Small intestine (tissue), 7 donors: Measurements from ENCODE around the gene PSMB2. TPM values are rescaled to one million over a fixed set of nuclear protein-coding genes. Genes with fewer than 3 reads are reported as not detected.
"Not testable (repeated sequence)": the region's sequence is repeated elsewhere in the genome, so short reads cannot be mapped to it uniquely, and the experiment has no call there.

ENCODE experiments used
- DNase-seq, 2 donors: peaks; one replicate each; pipeline versions ENCODE4 v3.0.0 to v3.0.0-alpha.2; 2013
- FAIRE-seq: peaks from 2 replicates; lab custom pipeline; 2012; peaks lifted over from hg19 to GRCh38; lab: Jason Lieb, UNC
- H3K27ac ChIP-seq, 3 donors: one replicate each; pipeline ENCODE4 v1.5.1; 2013; ENCODE audit warnings: low read length in 2 of 3, mild to moderate bottlenecking in 2 of 3, control low read depth in 1 of 3, inconsistent platforms in 1 of 3, low read depth in 1 of 3, moderate library complexity in 1 of 3
- H3K27me3 ChIP-seq, 3 donors: one replicate each; pipeline ENCODE4 v1.6.1; 2013; ENCODE audit warnings: low read length in 3 of 3, inconsistent platforms in 1 of 3; ENCODE audit not compliant: control insufficient read depth in 3 of 3, insufficient read depth in 3 of 3
- H3K36me3 ChIP-seq, 3 donors: one replicate each; pipeline ENCODE4 v1.6.1; 2013; ENCODE audit warnings: low read length in 3 of 3, inconsistent platforms in 1 of 3, low read depth in 1 of 3, mild to moderate bottlenecking in 1 of 3, moderate library complexity in 1 of 3; ENCODE audit not compliant: control insufficient read depth in 3 of 3, insufficient read depth in 2 of 3
- H3K4me1 ChIP-seq, 3 donors: one replicate each; pipeline ENCODE4 v1.6.1; 2013; ENCODE audit warnings: low read length in 2 of 3, inconsistent platforms in 1 of 3, low read depth in 1 of 3, mild to moderate bottlenecking in 1 of 3, moderate library complexity in 1 of 3; ENCODE audit not compliant: control insufficient read depth in 3 of 3, insufficient read depth in 2 of 3
- H3K4me3 ChIP-seq, 3 donors: one replicate each; pipeline ENCODE4 v1.5.1; 2013; ENCODE audit warnings: low read length in 3 of 3, control low read depth in 1 of 3, inconsistent platforms in 1 of 3, low read depth in 1 of 3, mild to moderate bottlenecking in 1 of 3, moderate library complexity in 1 of 3
- H3K9me3 ChIP-seq, 2 donors: one replicate each; pipeline ENCODE4 v1.6.1; 2013; ENCODE audit warnings: low read depth in 1 of 2, low read length in 1 of 2; ENCODE audit not compliant: control insufficient read depth in 2 of 2, insufficient read depth in 1 of 2
- WGBS, 3 donors: extraction: QIAGEN DNeasy Blood & Tissue Kit; methylation state at CpG; one replicate each; pipeline ENCODE4 v1.1.7; 2013; 5-methylcytosine and 5-hydroxymethylcytosine counted together
- polyA plus RNA-seq, 4 donors: library from polyadenylated mRNA; stranded (reverse) in 3 of 4; unstranded in 1 of 4; fragments of 200-250 nt in 3 of 4; fragments of 120-200 nt in 1 of 4; gene quantifications; one replicate each; pipeline versions ENCODE4 v1.2.1 to v1.2.3, GENCODE V29; 2013
- donor health status: healthy with polysubstance abuse.
- donor health status: control.
- donor health status: control.
- donor health status: Bipolar disorder and iron deficiency.
- donor health status: healthy.

The PSMB2 gene
- polyA plus RNA-seq, 4 donors, result 30.9 to 76.2 (median 44.8) TPM

DNA sequence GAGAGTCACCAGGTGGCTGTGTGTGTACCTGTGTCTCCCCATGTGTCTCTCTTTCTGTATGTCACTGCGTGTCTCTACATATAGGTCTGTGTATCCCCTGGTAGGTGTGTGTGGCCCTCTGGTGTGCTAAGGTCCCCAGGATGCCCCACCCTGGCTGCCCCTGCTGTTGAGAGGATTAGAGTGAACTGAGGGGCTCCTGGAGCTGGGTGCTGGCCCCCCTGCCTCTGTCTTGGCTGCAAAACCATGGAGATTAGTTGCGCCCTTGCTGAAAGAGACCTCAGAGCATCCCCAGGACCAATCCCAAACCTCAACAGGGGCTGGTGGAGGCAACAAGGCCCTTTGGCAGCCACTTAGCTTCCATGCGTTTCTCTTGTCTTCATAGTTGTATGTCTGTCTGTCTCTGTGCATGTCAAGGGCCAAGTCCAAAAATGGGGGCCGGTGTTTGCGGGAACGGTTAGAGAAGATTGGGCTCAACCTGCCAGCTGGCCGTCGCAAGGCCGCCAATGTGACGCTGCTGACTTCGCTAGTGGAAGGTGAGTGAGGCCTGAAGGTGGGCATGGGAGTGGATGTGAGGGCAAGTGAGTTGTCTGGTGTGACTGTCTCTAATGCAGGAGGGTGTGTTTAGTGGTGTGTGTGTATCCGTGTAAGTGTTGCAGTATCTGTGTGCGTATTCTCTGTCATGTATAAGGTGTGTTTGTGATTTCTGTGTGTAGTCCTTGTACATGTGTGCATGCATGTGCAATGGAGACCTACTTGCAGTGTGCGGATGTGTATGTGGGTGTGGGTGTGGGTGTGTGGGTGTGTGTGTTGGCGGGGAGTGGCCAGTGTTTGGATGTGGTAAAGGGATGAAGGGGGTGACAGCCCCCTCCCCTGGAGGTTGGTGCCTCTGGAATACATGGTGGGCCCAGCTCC lies 51.6 kb downstream of the PSMB2 start:
- FAIRE-seq (no peak), DNase-seq (no peak)
- peaks cover 0 to 10% (median 0%) of the 10 kb centered on the region in 3 donors for H3K36me3 ChIP-seq
- no peak overlapping the region for H3K27ac ChIP-seq
- peaks cover 0 to 11% (median 0%) of the 10 kb centered on the region in 3 donors for H3K4me1 ChIP-seq
- H3K9me3 ChIP-seq, result no peaks in the 10 kb centered on the region
- 94 to 97% (median 97%) methylated on average over 15 of the region's 15 CpGs for WGBS, 3 donors
- no peak overlapping the region for H3K4me3 ChIP-seq
- no peaks in the 10 kb centered on the region for H3K27me3 ChIP-seq

DNA sequence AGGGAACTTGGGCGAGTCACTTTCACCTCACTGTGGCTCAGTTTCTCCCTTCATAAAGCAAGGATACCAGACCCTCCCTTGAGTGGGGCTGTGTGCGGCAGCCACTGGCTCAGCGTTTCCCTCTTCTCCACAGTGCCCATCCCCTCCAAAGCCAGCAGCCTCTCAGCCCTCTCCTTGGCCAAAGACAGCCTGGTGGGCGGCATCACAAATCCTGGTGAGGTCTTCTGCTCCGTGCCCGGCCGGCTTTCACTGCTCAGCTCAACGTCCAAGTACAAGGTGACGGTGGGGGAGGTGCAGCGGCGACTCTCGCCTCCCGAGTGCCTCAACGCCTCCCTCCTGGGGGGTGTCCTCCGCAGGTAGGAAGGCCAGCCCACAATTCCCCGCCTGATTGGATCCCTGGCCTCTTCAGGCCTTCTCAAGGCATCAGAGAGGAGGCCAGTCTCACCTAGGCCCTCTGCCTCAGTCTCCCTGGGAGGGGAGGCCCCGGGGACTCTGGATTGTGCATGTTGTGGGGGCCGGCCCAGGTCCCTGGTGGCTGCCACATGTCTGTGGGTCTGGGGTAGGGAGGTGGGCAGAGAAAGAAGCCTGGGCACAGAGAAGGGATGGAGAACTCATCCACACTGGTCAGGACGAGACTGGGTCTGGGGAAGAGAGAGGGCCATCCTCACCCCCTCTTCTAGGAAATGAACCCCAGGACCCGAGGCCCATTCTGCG lies 53.0 kb downstream of the PSMB2 start:
- DNase-seq, result no peak
- WGBS, 3 donors, result 80 to 93% (median 91%) methylated on average over 21 of the region's 21 CpGs
- Histone ChIP-seq H3K4me3 (no peak overlapping the region), H3K27ac (no peak overlapping the region), H3K9me3 (no peaks in the 10 kb centered on the region), H3K36me3 (peaks cover 0 to 10% (median 0%) of the 10 kb centered on the region in 3 donors), H3K27me3 (no peaks in the 10 kb centered on the region), H3K4me1 (peaks cover 0 to 8% (median 0%) of the 10 kb centered on the region in 3 donors)
- no peak for FAIRE-seq

DNA sequence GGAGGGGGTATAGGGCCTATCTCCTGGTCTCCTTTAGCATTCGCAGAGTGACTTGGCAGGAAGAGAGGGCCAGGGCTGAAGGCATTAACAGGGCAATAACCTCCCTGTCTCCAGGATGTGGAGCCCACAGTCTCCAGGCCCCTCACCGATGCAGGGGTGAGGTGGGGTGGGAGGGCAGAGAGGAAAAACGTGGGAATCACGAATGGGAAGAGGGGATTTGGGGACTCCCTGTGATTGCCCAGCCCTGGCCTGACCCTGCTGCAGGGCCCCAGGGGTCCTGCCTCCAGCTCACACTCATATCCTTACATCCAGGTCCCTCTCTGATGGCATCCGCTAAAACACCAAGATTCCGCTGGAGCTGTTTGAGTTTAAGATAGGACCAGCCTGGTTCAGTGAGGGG lies 53.6 kb downstream of the PSMB2 start:
- Histone ChIP-seq H3K9me3 (no peaks in the 10 kb centered on the region), H3K27me3 (no peaks in the 10 kb centered on the region), H3K36me3 (peaks cover 0 to 10% (median 0%) of the 10 kb centered on the region in 3 donors), H3K4me1 (peaks cover 0 to 4% (median 0%) of the 10 kb centered on the region in 3 donors), H3K4me3 (no peak overlapping the region), H3K27ac (no peak overlapping the region)
- 83 to 87% (median 84%) methylated on average over 6 of the region's 6 CpGs for WGBS, 3 donors
- FAIRE-seq (no peak), DNase-seq (no peak)

DNA sequence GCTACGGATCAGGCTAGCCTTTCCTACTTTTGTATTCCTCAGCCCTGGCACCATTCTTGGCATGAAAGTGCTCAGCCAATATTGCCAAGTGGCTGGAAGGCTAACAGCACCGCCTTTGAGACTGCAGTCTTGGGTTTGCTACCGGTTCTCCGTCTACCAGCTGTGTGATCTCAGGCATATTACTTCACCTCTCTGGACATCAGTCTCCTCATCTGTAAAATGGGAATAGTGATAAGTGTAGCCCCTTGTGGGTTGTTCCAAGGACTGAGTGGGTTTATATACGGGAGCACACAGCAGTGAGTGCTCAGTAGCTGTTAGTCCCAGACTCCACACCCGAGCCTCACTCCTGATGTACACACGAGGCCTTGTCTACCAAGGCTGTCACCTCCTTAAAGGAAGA lies 54.5 kb downstream of the PSMB2 start:
- DNase-seq, result no peak
- no peak for FAIRE-seq
- H3K4me3 ChIP-seq, result no peak overlapping the region
- H3K9me3 ChIP-seq, result no peaks in the 10 kb centered on the region
- 90 to 91% (median 91%) methylated on average over 7 of the region's 7 CpGs for WGBS, 3 donors
- H3K27me3 ChIP-seq, result no peaks in the 10 kb centered on the region
- no peaks in the 10 kb centered on the region for H3K4me1 ChIP-seq
- H3K27ac ChIP-seq, result no peak overlapping the region
- H3K36me3 ChIP-seq, result peaks cover 0 to 10% (median 0%) of the 10 kb centered on the region in 3 donors

DNA sequence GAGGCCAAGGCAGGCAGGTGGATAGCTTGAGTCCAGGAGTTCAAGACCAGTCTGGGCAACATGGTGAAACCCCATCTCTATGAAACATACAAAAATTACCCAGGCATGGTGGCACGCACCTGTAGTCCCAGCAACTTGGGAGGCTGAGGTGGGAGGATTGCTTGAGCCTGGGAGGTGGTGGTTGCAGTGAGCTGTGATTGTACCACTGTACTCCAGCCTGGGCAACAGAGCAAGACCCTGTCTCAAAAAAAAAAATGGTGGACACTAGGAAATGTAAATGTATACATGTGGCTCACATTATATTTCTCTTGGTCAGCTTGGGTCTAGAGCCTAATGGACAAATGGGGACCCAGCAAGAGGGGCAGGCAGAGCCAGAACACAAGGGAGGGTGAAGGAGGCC lies 55.5 kb downstream of the PSMB2 start:
- 91 to 98% (median 95%) methylated on average over 1 of the region's 1 CpG for WGBS, 3 donors
- not testable (repeated sequence) for FAIRE-seq, H3K4me3 ChIP-seq, H3K36me3 ChIP-seq, H3K9me3 ChIP-seq, DNase-seq, H3K27me3 ChIP-seq, H3K27ac ChIP-seq, H3K4me1 ChIP-seq

DNA sequence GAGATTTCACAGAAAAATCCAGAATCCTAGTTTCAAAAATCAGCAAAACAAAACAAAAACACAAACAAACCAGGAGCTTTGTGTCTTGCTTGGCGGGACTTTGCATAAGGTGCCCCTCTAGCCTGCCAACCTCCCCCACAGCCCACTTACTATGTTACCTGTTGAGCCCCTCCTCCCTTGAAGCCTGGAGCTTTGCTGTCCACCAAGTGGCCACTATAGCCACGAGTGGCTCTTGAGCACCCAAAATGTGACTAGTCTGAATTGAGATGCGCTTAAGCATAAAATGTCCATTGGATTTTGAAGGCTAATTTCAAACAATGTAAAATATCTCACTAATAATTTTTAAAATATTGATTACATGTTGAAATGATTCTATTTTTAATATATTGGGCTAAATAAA lies 56.0 kb downstream of the PSMB2 start:
- DNase-seq, result no peak
- no peak overlapping the region for H3K4me3 ChIP-seq
- H3K27me3 ChIP-seq, result no peaks in the 10 kb centered on the region
- H3K36me3 ChIP-seq, result peaks cover 0 to 3% (median 0%) of the 10 kb centered on the region in 3 donors
- no peaks in the 10 kb centered on the region for H3K9me3 ChIP-seq
- H3K4me1 ChIP-seq, result no peaks in the 10 kb centered on the region
- 88 to 91% (median 91%) methylated on average over 3 of the region's 3 CpGs for WGBS, 3 donors
- no peak overlapping the region for H3K27ac ChIP-seq
- FAIRE-seq, result no peak

DNA sequence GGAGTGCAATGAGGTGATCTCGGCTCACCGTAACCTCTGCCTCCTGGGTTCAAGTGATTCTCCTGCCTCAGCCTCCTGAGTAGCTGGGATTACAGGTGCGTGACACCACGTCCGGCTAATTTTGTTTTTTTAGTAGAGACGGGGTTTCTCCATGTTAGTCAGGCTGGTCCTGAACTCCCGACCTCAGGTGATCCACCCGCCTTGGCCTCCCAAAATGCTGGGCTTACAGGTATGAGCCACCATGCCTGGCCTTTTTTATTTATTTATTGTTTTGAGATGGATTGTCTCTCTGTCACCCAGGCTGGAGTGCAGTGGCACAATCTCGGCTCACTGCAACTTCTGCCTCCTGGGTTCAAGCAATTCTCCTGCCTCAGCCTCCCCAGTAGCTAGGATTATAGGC lies 59.7 kb downstream of the PSMB2 start:
- not testable (repeated sequence) for DNase-seq, H3K36me3 ChIP-seq, H3K4me3 ChIP-seq, H3K27ac ChIP-seq, H3K9me3 ChIP-seq, FAIRE-seq, H3K4me1 ChIP-seq
- peaks cover 0 to 20% (median 0%) of the 10 kb centered on the region in 3 donors for H3K27me3 ChIP-seq
- 88 to 91% (median 89%) methylated on average over 9 of the region's 9 CpGs for WGBS, 3 donors

DNA sequence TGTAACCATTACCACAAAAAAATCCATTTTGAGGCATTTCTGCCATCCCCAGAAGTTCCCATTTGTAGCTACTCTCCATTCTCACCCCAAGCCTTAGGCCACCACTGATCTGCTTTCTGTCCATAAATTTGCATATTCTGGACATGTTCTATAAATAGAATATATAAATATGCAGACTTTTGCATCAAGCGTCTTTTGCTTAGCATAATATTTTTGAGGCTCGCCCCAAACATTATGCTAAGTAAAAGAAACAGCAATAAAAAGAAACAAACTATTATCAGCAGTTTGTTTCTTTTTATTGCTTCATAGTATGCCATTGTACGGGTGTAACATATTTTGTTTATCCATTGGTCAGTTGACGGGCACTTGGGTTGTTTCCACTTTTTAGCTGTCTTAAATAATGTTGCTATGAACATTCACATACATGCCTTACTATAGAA lies 60.4 kb downstream of the PSMB2 start:
- Histone ChIP-seq H3K4me3 (no peak overlapping the region), H3K27me3 (peaks cover 0 to 27% (median 0%) of the 10 kb centered on the region in 3 donors), H3K27ac (no peak overlapping the region), H3K9me3 (no peaks in the 10 kb centered on the region), H3K4me1 (peaks cover 0 to 15% (median 2%) of the 10 kb centered on the region in 3 donors), H3K36me3 (no peaks in the 10 kb centered on the region)
- FAIRE-seq, result no peak
- DNase-seq, result no peak
- 59 to 64% (median 61%) methylated on average over 4 of the region's 4 CpGs for WGBS, 3 donors
